ENCODE data around the gene GUCY2D.

DNA sequence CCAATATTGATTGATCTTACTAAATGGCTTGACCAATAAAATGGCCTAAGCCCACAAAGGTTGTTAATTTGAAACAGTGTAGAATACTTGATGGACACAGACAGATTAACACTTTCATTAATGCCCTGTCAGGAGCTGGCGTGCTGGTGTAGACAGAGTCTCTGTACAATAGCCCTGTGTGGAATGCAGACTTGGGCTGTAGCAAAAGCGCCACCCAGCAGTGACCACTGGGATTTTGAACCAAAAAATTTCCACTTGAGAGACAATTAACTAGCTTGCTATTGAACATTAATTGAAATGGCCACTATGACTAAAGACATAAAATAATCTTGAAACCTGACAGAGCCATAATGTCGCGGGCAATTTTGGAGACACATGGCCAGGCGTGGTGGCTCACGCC is 19.7 kb upstream of the GUCY2D start:
- TF ChIP-seq, protein P1, sequence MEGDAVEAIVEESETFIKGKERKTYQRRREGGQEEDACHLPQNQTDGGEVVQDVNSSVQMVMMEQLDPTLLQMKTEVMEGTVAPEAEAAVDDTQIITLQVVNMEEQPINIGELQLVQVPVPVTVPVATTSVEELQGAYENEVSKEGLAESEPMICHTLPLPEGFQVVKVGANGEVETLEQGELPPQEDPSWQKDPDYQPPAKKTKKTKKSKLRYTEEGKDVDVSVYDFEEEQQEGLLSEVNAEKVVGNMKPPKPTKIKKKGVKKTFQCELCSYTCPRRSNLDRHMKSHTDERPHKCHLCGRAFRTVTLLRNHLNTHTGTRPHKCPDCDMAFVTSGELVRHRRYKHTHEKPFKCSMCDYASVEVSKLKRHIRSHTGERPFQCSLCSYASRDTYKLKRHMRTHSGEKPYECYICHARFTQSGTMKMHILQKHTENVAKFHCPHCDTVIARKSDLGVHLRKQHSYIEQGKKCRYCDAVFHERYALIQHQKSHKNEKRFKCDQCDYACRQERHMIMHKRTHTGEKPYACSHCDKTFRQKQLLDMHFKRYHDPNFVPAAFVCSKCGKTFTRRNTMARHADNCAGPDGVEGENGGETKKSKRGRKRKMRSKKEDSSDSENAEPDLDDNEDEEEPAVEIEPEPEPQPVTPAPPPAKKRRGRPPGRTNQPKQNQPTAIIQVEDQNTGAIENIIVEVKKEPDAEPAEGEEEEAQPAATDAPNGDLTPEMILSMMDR (conservative IDR thresholded peaks at IDR 0.05; ENCODE audit: low read length), result 0 out of 2 replicates have a peak, but pooled peaks have one; percentile 32
- no peak for TF ChIP-seq EZH2phosphoT487 (IDR thresholded peaks at IDR 0.05; ENCODE audit: borderline replicate concordance, low read depth, low read length)

Data from OCI-LY7 (cell line).